Heart right ventricle (tissue), 16 donors: ENCODE results near the gene EBF3. TPM values are rescaled to one million over a fixed set of nuclear protein-coding genes. Genes with fewer than 3 reads are reported as not detected.

ENCODE experiments used
- ATAC-seq, 8 donors: fragments of 200-7000 bp; cut with Tn5 transposase; one replicate each; pipeline ENCODE4 v1.9.1; 2020; ENCODE audit warnings: mild to moderate bottlenecking in 8 of 8, moderate library complexity in 8 of 8, moderate number of reproducible peaks in 1 of 8
- DNase-seq, 2 donors: peaks; one replicate each; pipeline ENCODE4 v3.0.0-alpha.2; 2020
- H3K27ac ChIP-seq, 10 donors: fragments of 200-600 bp; sonication (generic) in 2 of 10; one replicate each; pipeline versions ENCODE4 v1.5.0 to v1.8.0; 2020 to 2022; ENCODE audit warnings: mild to moderate bottlenecking in 3 of 10
- H3K27me3 ChIP-seq, 7 donors: fragments of 200-600 bp; one replicate each; pipeline ENCODE4 v1.8.0; 2021 to 2022; ENCODE audit warnings: mild to moderate bottlenecking in 2 of 7
- H3K36me3 ChIP-seq, 9 donors: fragments of 200-600 bp; sonication (generic) in 1 of 9; one replicate each; pipeline versions ENCODE4 v1.5.0 to v1.8.0; 2020 to 2022; ENCODE audit warnings: mild to moderate bottlenecking in 2 of 9
- H3K4me1 ChIP-seq, 9 donors: fragments of 200-600 bp; sonication (generic) in 1 of 9; one replicate each; pipeline versions ENCODE4 v1.5.0 to v1.8.0; 2020 to 2022; ENCODE audit warnings: mild to moderate bottlenecking in 4 of 9
- H3K4me3 ChIP-seq, 10 donors: fragments of 200-600 bp; sonication (generic) in 2 of 10; one replicate each; pipeline versions ENCODE4 v1.5.0 to v1.8.0; 2020 to 2022; ENCODE audit warnings: mild to moderate bottlenecking in 7 of 10, moderate library complexity in 2 of 10
- H3K9me3 ChIP-seq, 11 donors: fragments of 200-600 bp in 10 of 11; sonication (generic) in 2 of 11; one replicate each; pipeline versions ENCODE4 v1.5.0 to v1.8.0; 2013 to 2022; ENCODE audit warnings: mild to moderate bottlenecking in 2 of 11, control low read depth in 1 of 11, moderate library complexity in 1 of 11
- WGBS, 2 donors: extraction: QIAGEN DNeasy Blood & Tissue Kit; methylation state at CpG; one replicate each; pipeline ENCODE4 v1.1.7; 2013; ENCODE audit warnings: inconsistent platforms in 1 of 2; 5-methylcytosine and 5-hydroxymethylcytosine counted together
- intact Hi-C, 10 donors: fragments of 100-400 bp; cut with DNase I; formaldehyde crosslinking; loops; one replicate each; pipeline versions ENCODE4 v1.11.1 to v1.14.2; 2022
- polyA plus RNA-seq, 2 donors: library from polyadenylated mRNA; stranded (reverse); fragments of 200-250 nt; gene quantifications; one replicate each; pipeline ENCODE4 v1.2.3, GENCODE V29; 2013
- total RNA-seq, 10 donors: library from RNA; stranded (reverse); fragmentation: NEBNext Ultra II Directional in 3 of 10; extraction: Animal tissue kit (Norgen Biotek cat#: 25700) in 3 of 10; gene quantifications; one replicate each; pipeline versions ENCODE4 v1.2.1 to v1.2.4, GENCODE V29; 2021 to 2023
- TF ChIP-seq, protein P1 (sequence below), 9 donors: fragments of 200-600 bp; sonication (generic) in 2 of 9; IDR thresholded peaks; one replicate each; pipeline versions ENCODE4 v1.5.0 to v1.8.0; 2021 to 2022; ENCODE audit warnings: antibody characterized with exemption in 9 of 9, mild to moderate bottlenecking in 5 of 9, moderate library complexity in 1 of 9
- donor health status: Arrhythmogenic right ventricular cardiomyopathy.
- donor health status: ischemic (EF 13 %, LVEDD 7.1; RV severe dilation, severe dysfunction).
- donor health status: healthy with polysubstance abuse.
- donor health status: DM: no; HTN: yes; CAD: no.
- donor health status: DM: no; HTN: no; CAD: no.
- donor health status: ischemic (EF 25% LVEDD 6.9; RV normal size, moderate dysfunction).
- donor health status: ischemic (EF 25% LVEDD 5.7; RV mildly dilated, moderate dysfunction).
- donor health status: healthy.
- donor health status: DM: yes; HTN: yes; CAD: no.
- donor health status: Ischemic cardiomyopathy.
- donor health status: ischemic (EF 35%, LVEDD 5.7; RV mildly dilated, moderate dysfunction).
- donor health status: nonischemic (EF 11% LVEDD 7.7; RV severe dilation, severe dysfunction).
- donor health status: DM: yes; HTN: yes; CAD: no.
- donor health status: PGD.
- donor health status: ischemic (EF 29% LVEDD 5.4; RV normal size, mild dysfunction).
- donor health status: nonischemic (EF 23%, LVEDD 6.1; RV moderate dilation, normal function).

Gene EBF3
- total and polyA plus RNA-seq, 12 donors = 3.9 to 12.2 (median 5.6) TPM

- Histone ChIP-seq H3K27ac (no peak overlapping the region), H3K4me1 (peaks cover 0 to 53% (median 13%) of the 10 kb centered on the region in 9 donors)
- TF ChIP-seq, protein P1, sequence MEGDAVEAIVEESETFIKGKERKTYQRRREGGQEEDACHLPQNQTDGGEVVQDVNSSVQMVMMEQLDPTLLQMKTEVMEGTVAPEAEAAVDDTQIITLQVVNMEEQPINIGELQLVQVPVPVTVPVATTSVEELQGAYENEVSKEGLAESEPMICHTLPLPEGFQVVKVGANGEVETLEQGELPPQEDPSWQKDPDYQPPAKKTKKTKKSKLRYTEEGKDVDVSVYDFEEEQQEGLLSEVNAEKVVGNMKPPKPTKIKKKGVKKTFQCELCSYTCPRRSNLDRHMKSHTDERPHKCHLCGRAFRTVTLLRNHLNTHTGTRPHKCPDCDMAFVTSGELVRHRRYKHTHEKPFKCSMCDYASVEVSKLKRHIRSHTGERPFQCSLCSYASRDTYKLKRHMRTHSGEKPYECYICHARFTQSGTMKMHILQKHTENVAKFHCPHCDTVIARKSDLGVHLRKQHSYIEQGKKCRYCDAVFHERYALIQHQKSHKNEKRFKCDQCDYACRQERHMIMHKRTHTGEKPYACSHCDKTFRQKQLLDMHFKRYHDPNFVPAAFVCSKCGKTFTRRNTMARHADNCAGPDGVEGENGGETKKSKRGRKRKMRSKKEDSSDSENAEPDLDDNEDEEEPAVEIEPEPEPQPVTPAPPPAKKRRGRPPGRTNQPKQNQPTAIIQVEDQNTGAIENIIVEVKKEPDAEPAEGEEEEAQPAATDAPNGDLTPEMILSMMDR (IDR thresholded peaks at IDR 0.05) = no peak
Observed at GRCh38 chr10:129914960-129915359, 49.1 kb downstream of the EBF3 start.

GRCh38 chr10:129914153-129914855 is 49.8 kb downstream of the EBF3 start:
- Histone ChIP-seq H3K27ac (no peak overlapping the region), H3K27me3 (no peaks in the 10 kb centered on the region), H3K36me3 (peaks cover 0 to 4% (median 0%) of the 10 kb centered on the region in 9 donors), H3K9me3 (no peaks in the 10 kb centered on the region), H3K4me3 (no peak overlapping the region), H3K4me1 (peaks cover 0 to 54% (median 13%) of the 10 kb centered on the region in 9 donors)
- WGBS, 2 donors = 93 to 95% methylated on average over 19 of the region's 19 CpGs
- ATAC-seq = no peak
- intact Hi-C loops = no loop called here
- TF ChIP-seq, protein P1 (IDR thresholded peaks at IDR 0.05) = no peak
- no peak for DNase-seq

More at GRCh38 chr10:129914960-129915359, 49.1 kb downstream of the EBF3 start:
- Histone ChIP-seq H3K4me3 (no peak overlapping the region), H3K36me3 (peaks cover 0 to 4% (median 0%) of the 10 kb centered on the region in 9 donors), H3K9me3 (no peaks in the 10 kb centered on the region), H3K27me3 (no peaks in the 10 kb centered on the region)
- 83 to 89% methylated on average over 2 of the region's 2 CpGs for WGBS, 2 donors
- ATAC-seq (no peak), DNase-seq (no peak)
- intact Hi-C loops = no loop called here

- Histone ChIP-seq H3K4me3 (no peak overlapping the region), H3K27ac (no peak overlapping the region), H3K4me1 (peaks cover 0 to 47% (median 13%) of the 10 kb centered on the region in 9 donors), H3K9me3 (no peaks in the 10 kb centered on the region), H3K36me3 (peaks cover 0 to 4% (median 0%) of the 10 kb centered on the region in 9 donors), H3K27me3 (no peaks in the 10 kb centered on the region)
- no peak for ATAC-seq
- 58 to 62% methylated on average over 15 of the region's 15 CpGs for WGBS, 2 donors
- TF ChIP-seq, protein P1 (IDR thresholded peaks at IDR 0.05) = no peak
- DNase-seq = no peak
- intact Hi-C loops = no loop called here
Observed at GRCh38 chr10:129912986-129913695, 50.9 kb downstream of the EBF3 start.

- no peaks in the 10 kb centered on the region for H3K9me3 ChIP-seq
- TF ChIP-seq, protein P1 (IDR thresholded peaks at IDR 0.05) = no peak
- 71 to 72% methylated on average over 11 of the region's 11 CpGs for WGBS, 2 donors
- peaks cover 0 to 4% (median 0%) of the 10 kb centered on the region in 9 donors for H3K36me3 ChIP-seq
- H3K27me3 ChIP-seq = no peaks in the 10 kb centered on the region
- ATAC-seq (no peak), DNase-seq (no peak)
- peaks cover 0 to 46% (median 13%) of the 10 kb centered on the region in 9 donors for H3K4me1 ChIP-seq
- H3K4me3 ChIP-seq = no peak overlapping the region
- intact Hi-C loops = no loop called here
- no peak overlapping the region for H3K27ac ChIP-seq
Observed at GRCh38 chr10:129912166-129912917, 51.7 kb downstream of the EBF3 start.
